Posterior vena cava (tissue), 2 donors: ENCODE data around the gene NTMT2. TPM values are rescaled to one million over a fixed set of nuclear protein-coding genes. Genes with fewer than 3 reads are reported as not detected.
"Not testable (repeated sequence)": the region's sequence is repeated elsewhere in the genome, so short reads cannot be mapped to it uniquely, and the experiment has no call there.

Experiments used
- DNase-seq: peaks from one replicate; pipeline ENCODE4 v3.0.0-alpha.2; 2020; ENCODE audit warnings: low spot score
- intact Hi-C, 2 donors: fragments of 100-400 bp; cut with DNase I; formaldehyde crosslinking; loops; one replicate each; pipeline versions ENCODE4 v1.14.1 to v1.14.2; 2022 to 2023
- total RNA-seq, 2 donors: library from RNA; stranded (reverse); fragmentation: NEBNext Ultra II Directional; extraction: Animal tissue kit (Norgen Biotek cat#: 25700); gene quantifications; one replicate each; pipeline ENCODE4 v1.2.1, GENCODE V29; 2021
- donor health status: DM: yes; HTN: yes; CAD: no.
- donor health status: DM: yes; HTN: yes; CAD: no.

The NTMT2 gene
- total RNA-seq, 2 donors from 2014 or later, result not detected

DNA sequence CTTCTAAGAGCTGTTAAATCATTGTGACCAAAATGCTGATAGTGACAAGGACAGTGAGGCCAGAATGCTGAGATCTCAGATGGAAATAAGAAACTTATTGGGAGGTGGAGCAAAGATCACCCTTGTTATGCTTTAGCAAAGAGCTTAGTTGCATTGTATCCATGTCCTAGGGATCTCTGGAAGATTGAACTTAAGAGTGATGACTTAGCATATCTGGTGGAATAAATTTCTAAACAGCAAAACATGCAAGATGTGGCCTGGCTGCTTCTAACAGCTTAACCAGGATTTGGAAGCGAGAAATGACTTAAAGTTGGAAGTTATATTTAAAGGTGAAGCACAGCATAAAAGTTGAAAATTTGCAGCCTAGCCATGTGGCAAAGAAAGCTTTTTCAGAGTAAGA, 7.7 kb downstream of the NTMT2 start:
- DNase-seq, result no peak
- intact Hi-C loops, result no loop called here

DNA sequence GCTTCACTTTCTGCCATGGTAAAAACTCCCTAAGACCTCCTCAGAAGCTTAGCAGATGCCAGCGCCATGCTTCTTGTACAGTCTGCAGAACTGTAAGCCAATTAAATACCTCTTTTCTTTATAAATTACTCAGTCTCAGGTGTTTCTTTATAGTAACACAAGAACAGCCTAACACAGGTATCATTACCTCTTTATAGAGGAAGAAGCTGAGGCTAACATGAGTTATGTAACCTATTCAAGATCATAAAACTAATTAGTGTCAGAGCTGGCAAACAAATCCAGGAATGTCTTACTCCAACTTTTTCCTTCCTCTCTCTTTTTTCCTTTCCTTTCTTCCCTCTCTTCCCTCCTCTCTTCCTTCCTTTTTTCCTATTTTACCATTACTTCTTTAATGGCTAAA, 9.3 kb downstream of the NTMT2 start:
- DNase-seq, result no peak
- intact Hi-C loops, result no loop called here

DNA sequence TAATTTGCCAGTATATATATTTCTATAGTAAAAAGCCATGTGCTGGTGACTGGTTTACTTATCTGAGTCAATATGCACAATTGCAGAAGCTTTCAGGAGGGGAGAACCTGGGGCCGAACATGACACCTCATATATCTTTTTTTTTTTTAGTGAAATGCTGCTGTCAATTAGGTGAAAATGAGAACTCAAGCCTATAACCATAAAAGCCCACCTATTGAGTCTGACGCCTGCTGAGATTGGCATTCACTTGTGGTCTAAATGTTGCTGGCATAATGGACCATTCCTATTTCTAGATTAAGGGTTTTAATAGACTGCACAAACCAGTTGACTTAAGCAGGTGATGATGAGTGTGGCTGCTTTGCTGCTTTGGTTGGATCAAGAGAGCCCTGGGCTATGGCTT, 10.8 kb downstream of the NTMT2 start:
- no peak for DNase-seq
- intact Hi-C loops, result no loop called here

DNA sequence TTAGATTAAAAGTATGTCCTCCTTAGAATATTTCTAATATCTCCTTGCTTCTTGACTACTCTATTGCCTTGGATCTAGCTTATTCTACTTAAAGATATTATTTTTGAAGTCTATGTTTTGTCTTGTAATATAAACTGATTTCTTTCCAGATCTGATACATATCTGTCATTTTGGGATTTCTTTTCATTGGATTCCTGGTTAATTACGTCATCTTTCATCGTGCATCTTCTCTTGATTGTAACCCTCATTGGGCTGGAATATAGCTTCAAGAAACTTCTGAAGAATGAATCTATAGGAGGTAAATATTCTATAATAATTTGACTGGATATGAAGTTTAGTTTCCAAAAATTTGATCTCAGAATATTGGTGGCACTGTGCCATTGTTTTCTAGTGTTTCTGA, 12.1 kb downstream of the NTMT2 start:
- no peak for DNase-seq
- intact Hi-C loops, result no loop called here

DNA sequence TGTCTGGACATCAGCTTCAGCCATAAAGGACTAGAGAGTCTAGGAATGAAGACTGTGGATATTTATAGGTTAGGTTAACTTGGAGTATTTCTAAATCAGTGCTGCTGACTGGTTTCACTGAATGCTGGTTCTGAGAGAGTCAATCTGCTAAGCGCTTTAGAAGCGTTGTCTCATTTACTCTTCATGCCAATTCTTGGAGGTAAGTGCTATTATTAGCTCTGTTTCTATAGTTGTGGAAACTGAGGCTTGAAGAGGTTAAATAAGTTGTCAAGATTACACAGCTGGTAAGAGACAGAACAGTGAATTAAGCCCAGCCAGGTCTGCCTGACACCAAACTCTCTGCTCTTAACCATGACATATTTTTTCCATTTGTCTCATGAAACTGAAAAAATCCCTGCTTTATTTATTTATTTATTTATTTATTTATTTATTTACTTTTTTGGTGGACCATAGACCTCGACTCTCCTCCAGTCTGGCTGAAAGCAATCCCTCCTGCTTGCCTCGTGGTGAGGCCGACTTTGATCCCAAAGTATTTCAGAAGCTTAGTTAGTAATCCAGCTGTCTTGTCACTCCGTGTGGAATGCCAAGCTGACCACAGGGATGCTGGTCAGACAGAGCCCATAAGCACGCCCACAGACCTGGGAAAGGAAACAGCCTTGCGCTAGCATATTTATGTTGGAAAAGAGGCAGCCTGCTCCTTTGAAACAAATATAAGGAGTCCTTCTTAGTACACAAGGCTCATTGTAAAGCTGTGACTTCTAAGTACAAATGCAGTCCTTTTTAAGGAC, 16.9 kb downstream of the NTMT2 start:
- intact Hi-C loops, result no loop called here
- peak; percentile 73 for DNase-seq

DNA sequence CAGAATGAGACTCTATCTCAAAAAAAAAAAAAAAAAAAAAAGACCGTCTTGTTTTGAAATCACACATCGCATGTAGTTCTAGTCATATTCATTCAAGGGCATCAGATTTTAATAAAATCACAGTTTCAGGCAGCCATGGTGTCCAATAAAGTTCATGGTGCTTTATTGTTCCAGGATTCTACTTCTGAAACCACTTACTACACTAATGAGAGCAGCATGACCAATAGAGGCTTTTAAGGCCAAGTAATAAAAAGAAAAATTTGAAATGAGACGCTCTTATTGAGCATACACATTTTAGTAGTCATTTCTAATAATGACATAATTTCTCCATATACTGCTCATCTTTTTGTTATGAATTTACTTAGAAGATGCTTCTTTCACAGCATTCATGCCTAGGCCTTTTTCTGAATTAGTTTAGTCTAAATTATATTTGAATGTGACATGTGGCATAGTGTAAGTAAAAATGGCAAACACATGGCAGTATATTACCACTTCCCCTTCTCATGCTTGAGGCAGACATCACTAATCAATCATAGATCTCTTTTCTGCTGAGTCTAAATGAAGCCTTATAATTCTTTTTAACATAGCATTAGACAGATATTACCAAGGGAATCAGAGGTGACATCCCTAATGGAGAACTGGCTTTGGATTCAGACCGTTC, 18.5 kb downstream of the NTMT2 start:
- no peak for DNase-seq
- intact Hi-C loops, result no loop called here

DNA sequence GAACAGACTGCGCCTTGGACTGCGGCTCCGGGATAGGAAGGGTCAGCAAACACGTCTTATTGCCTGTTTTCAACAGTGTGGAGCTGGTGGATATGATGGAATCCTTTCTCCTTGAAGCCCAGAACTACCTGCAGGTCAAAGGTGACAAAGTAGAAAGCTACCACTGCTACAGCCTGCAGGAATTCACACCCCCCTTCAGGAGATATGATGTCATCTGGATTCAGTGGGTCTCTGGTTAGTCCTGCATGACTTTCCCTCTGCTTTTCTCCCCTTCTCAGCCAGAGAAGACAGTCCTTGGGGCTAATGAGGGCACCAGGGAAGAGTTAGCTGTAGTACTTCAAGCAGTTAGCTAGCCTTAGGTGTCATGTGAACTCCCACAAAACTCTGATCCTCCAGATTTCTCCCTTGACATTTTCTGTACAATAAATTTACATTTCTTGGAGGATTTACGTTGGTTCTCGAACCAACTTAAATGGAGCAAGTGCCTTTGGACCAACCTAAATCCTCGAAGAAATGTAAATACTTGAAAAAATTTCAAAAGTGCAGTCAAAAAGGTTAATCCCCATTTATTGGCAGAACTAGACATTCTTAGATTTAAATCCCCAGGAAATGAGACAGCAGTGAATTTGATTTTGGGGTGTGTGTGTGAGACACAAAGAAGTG, 20.9 kb downstream of the NTMT2 start:
- no peak for DNase-seq
- intact Hi-C loops, result no loop called here

DNA sequence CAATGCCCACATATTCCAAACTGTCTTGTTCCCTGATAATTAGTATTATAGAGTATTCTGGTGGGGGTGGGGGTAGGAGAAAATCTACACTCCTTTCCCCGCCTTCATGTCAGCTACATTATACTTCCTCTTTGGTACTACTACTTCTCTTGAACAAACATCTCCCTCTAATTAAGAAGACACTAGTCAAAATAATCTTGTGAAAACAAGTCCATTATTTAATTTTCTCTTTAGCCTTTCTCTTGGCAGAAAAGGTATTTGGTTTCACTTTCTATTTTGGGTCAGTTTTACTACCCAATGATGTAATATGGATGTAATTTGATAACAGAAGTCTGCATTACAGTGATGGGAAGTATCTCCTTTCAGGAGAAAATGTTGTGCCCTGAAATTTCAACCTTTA, 22.5 kb downstream of the NTMT2 start:
- no peak for DNase-seq
- intact Hi-C loops, result no loop called here

DNA sequence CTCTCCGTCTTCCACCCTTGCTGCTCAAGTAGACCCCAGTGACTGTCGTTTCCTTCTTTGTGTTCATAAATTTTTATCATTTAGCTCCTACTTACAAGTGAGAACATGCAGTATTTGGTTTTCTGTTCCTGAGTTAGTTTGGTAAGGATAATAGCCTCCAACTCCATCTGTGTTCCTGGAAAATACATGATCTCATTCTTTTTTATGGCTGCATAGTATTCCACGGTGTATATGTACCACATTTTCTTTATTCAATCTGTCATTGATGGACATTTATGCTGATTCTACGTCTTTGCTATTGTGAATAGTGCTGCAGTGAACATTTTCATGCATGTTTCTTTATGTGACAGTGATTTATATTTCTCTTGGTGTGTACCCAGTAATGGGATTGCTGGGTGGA, 24.8 kb downstream of the NTMT2 start:
- DNase-seq, intact Hi-C loops: not testable (repeated sequence)

DNA sequence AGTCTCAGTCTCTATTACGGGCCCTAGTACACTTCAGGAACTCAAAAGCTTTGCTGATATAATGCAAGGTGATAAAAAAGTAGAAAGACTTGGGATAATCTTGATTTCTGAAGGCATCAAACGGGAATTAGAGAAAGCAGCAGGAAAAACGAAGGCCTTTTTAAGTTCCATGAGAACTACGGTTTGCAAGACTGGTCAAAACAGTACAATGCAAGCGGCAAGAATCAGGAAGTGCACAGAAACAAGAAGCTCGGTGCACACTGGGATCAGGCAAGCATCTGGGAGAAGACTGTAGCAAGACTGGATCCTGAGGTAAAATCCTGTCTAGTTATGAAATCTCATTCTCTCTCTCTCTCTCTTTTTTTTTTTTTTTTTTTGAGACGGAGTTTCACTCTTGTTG, 28.6 kb downstream of the NTMT2 start:
- intact Hi-C loops, result no loop called here
- DNase-seq, result no peak

DNA sequence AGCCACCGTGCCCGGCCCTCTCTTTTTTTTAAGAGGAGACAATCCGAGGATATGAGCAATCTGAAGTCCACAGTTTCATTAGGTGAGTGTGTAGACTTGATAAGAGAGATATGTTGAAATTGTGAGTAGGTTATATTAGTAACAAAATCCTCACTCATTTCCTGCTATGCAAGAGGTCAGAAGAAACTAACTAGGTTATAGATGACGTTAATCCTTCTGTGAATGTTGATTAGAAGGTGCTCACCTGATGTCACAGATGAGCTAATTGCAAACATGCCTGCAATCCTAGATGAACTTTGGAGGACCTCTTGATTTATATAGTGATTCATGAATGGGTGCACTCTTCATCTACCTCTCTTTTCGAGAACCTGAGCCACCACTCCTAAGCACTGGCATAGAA, 29.3 kb downstream of the NTMT2 start:
- no peak for DNase-seq
- intact Hi-C loops, result no loop called here

DNA sequence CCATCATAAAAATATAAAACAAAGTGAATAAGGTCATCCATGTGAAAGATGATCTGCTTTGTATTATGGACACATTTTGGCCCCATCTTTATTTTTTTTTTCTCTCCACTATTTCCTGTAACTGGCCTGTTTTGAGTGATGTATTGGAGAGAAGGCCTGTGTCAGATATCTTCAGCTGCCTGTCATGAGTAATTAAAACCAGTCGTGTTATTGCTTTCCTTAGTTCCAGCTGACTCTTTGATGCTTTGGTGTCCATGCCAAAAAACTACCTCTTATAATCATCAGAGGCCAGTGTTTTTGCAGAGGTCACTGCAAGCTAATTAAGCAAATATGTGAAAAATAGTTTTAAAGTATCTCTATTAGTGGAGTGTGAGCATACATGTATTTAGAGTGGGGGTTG, 29.7 kb downstream of the NTMT2 start:
- intact Hi-C loops, result no loop called here

DNA sequence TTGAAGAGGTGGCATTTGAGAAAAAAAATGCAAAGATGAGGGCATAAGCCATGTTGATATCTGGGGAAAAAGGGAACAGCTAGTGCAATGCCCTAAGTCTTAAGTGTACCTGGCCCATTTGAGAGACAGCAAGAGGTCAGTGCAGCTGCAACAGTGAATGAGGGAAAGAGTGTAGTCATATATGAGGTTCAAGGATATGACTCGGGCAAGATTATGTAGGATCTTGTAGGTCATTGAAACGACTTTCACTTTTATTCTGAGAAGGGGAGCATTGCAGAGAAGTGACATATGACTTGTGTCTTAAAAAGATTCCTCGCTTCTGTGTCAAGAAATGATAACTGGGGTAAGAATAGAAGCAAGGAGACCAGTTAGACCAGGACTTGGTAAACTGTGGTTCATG, 31.0 kb downstream of the NTMT2 start:
- DNase-seq, result no peak
- intact Hi-C loops, result no loop called here

More for the DNA sequence above, 29.7 kb downstream of the NTMT2 start:
- no peak for DNase-seq

DNA sequence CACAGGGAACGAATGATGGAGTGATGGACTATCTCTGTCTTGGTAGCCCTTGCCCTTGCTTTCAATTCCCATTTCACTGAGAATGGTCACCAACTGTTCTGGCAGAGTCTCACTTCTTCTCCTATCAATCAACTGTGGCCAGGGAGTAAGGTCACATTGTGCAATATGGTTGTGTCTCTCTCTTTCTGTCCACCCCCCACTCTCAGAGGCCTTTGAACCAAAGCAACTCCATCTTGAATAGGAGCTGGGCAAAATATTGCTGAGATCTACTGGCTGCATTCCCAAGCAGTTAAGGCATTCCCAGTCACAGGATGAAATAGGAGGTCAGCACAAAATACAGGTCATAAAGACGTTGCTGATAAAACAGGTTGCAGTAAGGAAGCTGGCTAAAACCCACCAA, 36.7 kb downstream of the NTMT2 start:
- DNase-seq, result no peak
- intact Hi-C loops, result no loop called here

DNA sequence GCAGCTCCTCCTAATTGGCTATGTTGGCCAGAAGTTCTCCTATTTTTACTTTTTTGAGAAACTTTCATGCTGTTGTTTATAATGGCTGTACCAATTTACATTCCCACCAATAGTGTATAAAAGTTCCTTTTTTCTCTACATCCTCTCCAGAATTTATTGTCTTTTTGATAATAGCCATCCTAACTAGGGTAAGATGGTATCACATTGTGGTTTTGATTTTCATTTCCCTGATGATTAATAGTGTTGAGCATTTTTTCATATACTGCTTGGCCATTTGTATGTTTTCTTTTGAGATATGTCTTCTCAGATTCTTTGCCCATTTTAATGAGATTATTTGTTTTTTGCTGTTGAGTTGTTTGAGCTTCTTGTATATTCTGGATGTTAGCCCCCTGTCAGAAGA, 46.8 kb downstream of the NTMT2 start:
- DNase-seq, result no peak

DNA sequence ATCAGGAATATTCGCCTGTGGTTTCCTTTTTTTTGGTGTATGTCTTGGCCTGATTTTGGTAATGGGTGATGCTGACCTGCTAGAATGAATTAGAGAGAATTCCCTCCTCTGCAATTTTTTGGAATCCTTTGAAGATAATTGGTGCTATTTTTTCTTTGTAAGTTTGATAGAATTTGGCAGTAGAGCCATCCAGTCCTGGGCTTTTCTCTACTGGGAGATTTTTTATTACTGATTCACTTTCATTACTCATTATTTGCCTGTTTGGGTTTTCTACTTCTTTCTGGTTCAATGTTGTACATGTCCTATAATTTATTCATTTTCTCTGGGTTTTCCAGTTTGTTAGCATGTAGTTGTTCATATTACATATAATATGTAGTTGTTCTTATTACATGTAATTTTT, 48.7 kb downstream of the NTMT2 start:
- no peak for DNase-seq

More for the DNA sequence above, 46.8 kb downstream of the NTMT2 start:
- intact Hi-C loops, result no loop called here

DNA sequence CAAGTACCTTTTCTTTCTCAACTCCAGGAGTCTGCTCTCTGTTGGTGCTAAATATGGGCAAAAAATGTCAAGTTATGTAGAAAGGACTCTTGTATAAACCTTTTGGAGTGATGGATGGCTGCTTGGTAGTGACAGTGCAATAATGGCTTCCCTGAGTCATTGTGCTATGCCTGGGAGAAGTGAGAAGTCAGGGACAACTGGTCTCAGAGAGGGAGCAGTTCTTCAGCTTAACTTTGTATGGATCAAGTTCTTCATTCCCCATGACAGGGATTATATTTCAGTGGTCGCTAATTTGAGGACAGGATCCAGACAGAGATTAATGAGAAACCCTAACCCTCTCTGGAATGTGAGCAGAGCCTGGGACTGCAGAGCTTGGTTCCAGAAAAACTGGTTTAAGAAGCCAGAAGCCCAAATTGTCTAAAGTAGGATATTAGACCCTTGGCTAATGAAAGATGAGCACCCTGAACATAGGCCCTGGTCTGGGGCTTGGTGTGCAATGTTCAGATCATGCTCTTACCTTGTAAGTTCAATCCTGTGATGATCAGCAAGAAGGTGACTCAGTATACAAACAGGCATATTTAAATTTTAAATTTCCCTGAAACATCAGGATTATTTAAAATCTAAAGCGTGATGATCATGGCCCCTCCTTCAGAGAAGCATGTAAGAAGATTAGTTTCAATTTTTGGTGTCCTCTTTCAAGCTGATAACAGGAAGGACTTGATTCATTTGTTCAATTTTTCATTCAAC, 50.9 kb downstream of the NTMT2 start:
- DNase-seq, result no peak
- intact Hi-C loops, result no loop called here

More for the DNA sequence above, 48.7 kb downstream of the NTMT2 start:
- intact Hi-C loops, result no loop called here

DNA sequence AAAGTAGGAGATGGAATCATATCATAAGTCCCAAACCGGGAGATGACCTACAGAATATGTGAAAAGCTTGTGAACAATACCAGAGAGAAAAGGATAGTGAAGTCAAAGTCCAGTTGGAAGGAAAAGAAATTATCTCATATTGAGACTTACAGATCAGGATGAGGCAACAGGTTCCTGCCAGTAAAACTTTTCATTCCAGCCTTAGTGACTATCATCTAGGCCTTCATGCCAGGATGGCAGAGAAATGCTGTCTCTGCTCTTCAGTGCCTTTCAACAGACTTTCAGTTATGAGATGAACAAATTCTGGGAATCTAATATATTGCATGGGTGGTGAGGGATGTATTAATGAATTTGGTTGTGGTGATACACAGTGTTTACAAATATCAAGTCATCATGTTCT, 52.3 kb downstream of the NTMT2 start:
- DNase-seq, result no peak
- intact Hi-C loops, result no loop called here

DNA sequence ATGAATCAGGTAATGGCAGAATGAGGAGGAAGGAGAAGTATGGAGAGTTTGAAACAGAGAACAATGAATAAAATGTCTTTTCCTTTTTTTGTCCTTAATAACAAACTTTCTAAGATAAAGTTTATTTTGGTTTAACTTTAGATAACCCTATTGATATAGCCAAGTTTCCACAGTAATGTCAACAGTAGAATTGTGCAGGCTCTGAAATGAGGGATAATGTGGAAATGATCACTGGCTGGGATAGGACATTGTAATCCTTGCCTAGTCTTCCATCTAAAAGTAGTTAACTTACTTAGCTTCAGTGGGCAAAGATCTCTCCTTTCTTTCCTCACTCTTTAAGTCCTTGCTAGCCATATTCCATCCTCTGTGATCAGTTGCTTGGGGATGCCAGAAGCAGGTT, 52.8 kb downstream of the NTMT2 start:
- intact Hi-C loops, result no loop called here
- DNase-seq, result no peak

DNA sequence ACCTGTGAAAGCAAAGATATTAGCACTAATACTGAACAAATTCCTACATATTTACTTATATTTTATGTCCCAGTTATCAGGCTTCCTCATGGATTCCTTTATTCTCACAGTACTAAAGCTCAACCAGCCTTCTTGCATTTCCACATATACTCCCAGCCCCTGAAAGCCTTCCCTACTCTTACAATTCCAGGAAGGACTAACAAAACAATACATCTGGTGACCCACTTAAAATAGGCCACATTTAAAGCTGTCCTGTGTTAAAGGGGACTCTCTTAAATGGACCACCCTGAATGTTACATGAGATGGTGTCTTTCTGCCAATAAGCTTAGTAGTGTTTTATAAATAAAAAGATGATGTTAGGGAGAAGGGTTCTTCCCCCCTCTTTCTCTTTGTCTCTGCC, 54.4 kb downstream of the NTMT2 start:
- DNase-seq, result no peak
- intact Hi-C loops, result no loop called here
